Spleen (tissue), 7 donors: ENCODE data around the gene EFCAB9.
A peak's percentile ranks its signal among the peaks of the same experiment; 100 is the strongest.

Experiments used
- CTCF ChIP-seq, 11 experiments: fragments of 200-600 bp in 7 of 11; fragments of 450-650 bp in 4 of 11; sonication (generic) in 4 of 11; IDR thresholded peaks in 8 of 11; conservative IDR thresholded peaks in 3 of 11; 1 replicate in 7 of 11; 2 replicates in 4 of 11; pipeline versions ENCODE4 v1.4.0 to v1.8.0; 2016 to 2021; ENCODE audit warnings: antibody characterized with exemption in 11 of 11, inconsistent platforms in 4 of 11, mild to moderate bottlenecking in 1 of 11
- POLR2A ChIP-seq, 3 donors: fragments of 450-650 bp; IDR thresholded peaks; one replicate each; pipeline ENCODE4 v1.5.1; 2017; ENCODE audit warnings: antibody characterized with exemption in 3 of 3, mild to moderate bottlenecking in 1 of 3
- POLR2AphosphoS5 ChIP-seq, 3 donors: sonication (generic); formaldehyde crosslinking; IDR thresholded peaks; one replicate each; pipeline ENCODE4 v1.5.1; 2017; ENCODE audit warnings: antibody characterized with exemption in 3 of 3
- donor health status: DM: no; HTN: no; CAD: no; lungs with moderate emphysema.
- donor health status: DM: no; HTN: no; CAD: no.
- donor health status: DM: no; HTN: no; CAD: no.

GRCh38 chr5:172164769-172165212 is 29.2 kb upstream of the EFCAB9 start:
- TF ChIP-seq CTCF (IDR thresholded peaks at IDR 0.05 in 8 of 11, conservative IDR thresholded peaks at IDR 0.05 in 3 of 11) = no peak
- TF ChIP-seq POLR2AphosphoS5 (IDR thresholded peaks at IDR 0.05) = peak in 1 of 3 donors; percentile 36
- TF ChIP-seq POLR2A (IDR thresholded peaks at IDR 0.05) = no peak
